GM23338 (cell line): ENCODE data around the gene RANGRF. TPM values are rescaled to one million over a fixed set of nuclear protein-coding genes. Genes with fewer than 3 reads are reported as not detected.

Source experiments
- ATAC-seq: fragments of 200-7000 bp; cut with Tn5 transposase; 3 replicates; pipeline ENCODE4 v1.9.1; 2020
- DNase-seq: peaks from one replicate; pipeline ENCODE4 v3.0.0-alpha.2; 2015; ENCODE audit warnings: low spot score
- H2AFZ ChIP-seq: fragments of 200-600 bp; sonication (generic); 2 replicates; pipeline ENCODE4 v1.8.0; 2016; ENCODE audit warnings: antibody characterized with exemption, mild to moderate bottlenecking, moderate library complexity
- H3F3A ChIP-seq: fragments of 200-600 bp; sonication (generic); replicated peaks from 2 replicates; pipeline ENCODE4 v1.8.0; 2017; ENCODE audit warnings: antibody characterized with exemption, mixed run types, low read depth
- H3K27ac ChIP-seq: fragments of 200-600 bp; sonication (generic); 2 replicates; pipeline ENCODE4 v1.6.1; 2016; ENCODE audit warnings: low read depth
- H3K27me3 ChIP-seq: fragments of 200-600 bp; sonication (generic); 2 replicates; pipeline ENCODE4 v1.8.0; 2016; ENCODE audit warnings: mild to moderate bottlenecking, mixed run types, moderate library complexity; ENCODE audit not compliant: insufficient read depth
- H3K36me3 ChIP-seq: fragments of 200-600 bp; sonication (generic); 2 replicates; pipeline ENCODE4 v1.8.0; 2016; ENCODE audit warnings: mild to moderate bottlenecking; ENCODE audit not compliant: insufficient read depth
- H3K4me1 ChIP-seq: fragments of 200-600 bp; sonication (generic); 2 replicates; pipeline ENCODE4 v1.8.0; 2016; ENCODE audit warnings: mild to moderate bottlenecking, moderate library complexity; ENCODE audit not compliant: insufficient read depth
- H3K4me2 ChIP-seq: fragments of 200-600 bp; sonication (generic); 2 replicates; pipeline ENCODE4 v1.7.1; 2017; ENCODE audit warnings: mixed run types
- H3K4me3 ChIP-seq: fragments of 200-600 bp; sonication (generic); 2 replicates; pipeline ENCODE4 v1.6.1; 2016; ENCODE audit warnings: mixed run types
- H3K79me2 ChIP-seq: fragments of 200-600 bp; sonication (generic); replicated peaks from 2 replicates; pipeline ENCODE4 v1.8.0; 2017; ENCODE audit warnings: mild to moderate bottlenecking; ENCODE audit not compliant: insufficient read depth
- H3K9me2 ChIP-seq: fragments of 200-600 bp; sonication (generic); 2 replicates; pipeline ENCODE4 v1.8.0; 2017; ENCODE audit not compliant: insufficient read depth
- H4K20me1 ChIP-seq: fragments of 200-600 bp; sonication (generic); replicated peaks from 2 replicates; pipeline ENCODE4 v1.8.0; 2017; ENCODE audit warnings: mild to moderate bottlenecking; ENCODE audit not compliant: insufficient read depth
- H3K27ac Mint-ChIP-seq: 2 replicates; pipeline ENCODE4 v1.8.0; 2020; ENCODE audit warnings: inconsistent platforms, mild to moderate bottlenecking, moderate library complexity, mixed read lengths
- H3K27me3 Mint-ChIP-seq: 3 replicates; pipeline ENCODE4 v1.8.0; 2022; ENCODE audit warnings: low read depth, mild to moderate bottlenecking, moderate library complexity, mixed read lengths, inconsistent platforms; ENCODE audit not compliant: insufficient read depth, poor library complexity
- H3K36me3 Mint-ChIP-seq: 3 replicates; pipeline ENCODE4 v1.8.0; 2021; ENCODE audit warnings: low read depth, mild to moderate bottlenecking, inconsistent platforms, moderate library complexity, mixed read lengths
- H3K4me1 Mint-ChIP-seq: 3 replicates; pipeline ENCODE4 v1.8.0; 2020; ENCODE audit warnings: mild to moderate bottlenecking, inconsistent platforms, mixed read lengths
- H3K4me3 Mint-ChIP-seq: 3 replicates; pipeline ENCODE4 v1.8.0; 2021; ENCODE audit warnings: moderate library complexity, mild to moderate bottlenecking, inconsistent platforms, mixed read lengths
- H3K9me3 Mint-ChIP-seq: 3 replicates; pipeline ENCODE4 v1.8.0; 2020; ENCODE audit warnings: moderate library complexity, mild to moderate bottlenecking, inconsistent platforms, mixed read lengths
- CTCF ChIP-seq, 2 experiments: fragments of 200-600 bp in 1 of 2; sonication (generic) in 1 of 2; conservative IDR thresholded peaks; 2 replicates each; pipeline versions ENCODE4 v1.5.1 to v1.6.1; 2016 to 2017; ENCODE audit warnings: antibody characterized with exemption in 2 of 2, low read depth in 2 of 2, mild to moderate bottlenecking in 2 of 2, moderate library complexity in 1 of 2
- ETS1 ChIP-seq: IDR thresholded peaks from 2 replicates; pipeline ENCODE4 v1.6.1; 2016; ENCODE audit warnings: antibody characterized with exemption
- POLR2AphosphoS5 ChIP-seq: IDR thresholded peaks from 2 replicates; pipeline ENCODE4 v1.6.1; 2016; ENCODE audit warnings: antibody characterized with exemption, low read depth
- STAT1 ChIP-seq: IDR thresholded peaks from one replicate; pipeline ENCODE4 v1.6.1; 2016; ENCODE audit warnings: antibody characterized with exemption; ENCODE audit not compliant: unreplicated experiment
- ZNF114 ChIP-seq: fragments of 250-450 bp; sonication (Bioruptor Pico); IDR thresholded peaks from 2 replicates; pipeline ENCODE4 v1.5.0; 2020; ENCODE audit warnings: mild to moderate bottlenecking, moderate library complexity
- ZNF331 ChIP-seq: fragments of 250-450 bp; sonication (Bioruptor Pico); IDR thresholded peaks from 2 replicates; pipeline ENCODE4 v1.5.0; 2020; ENCODE audit warnings: low read depth, mild to moderate bottlenecking, moderate library complexity
- polyA plus RNA-seq: library from polyadenylated mRNA; unstranded; fragments of >200 nt; fragmentation: Nextera tagmentation; extraction: Ambion mirVana; gene quantifications from 2 replicates; pipeline ENCODE4 v1.2.1, GENCODE V29; 2016
- total RNA-seq: library from RNA; depleted of rRNA; stranded (reverse); fragments of >200 nt; shearing (Covaris generic); gene quantifications from 2 replicates; pipeline ENCODE4 v1.2.3, GENCODE V29; 2014

Gene RANGRF
- total and polyA plus RNA-seq, 2 experiments from 2014 or later: 11.2 to 52.4 TPM

- TF ChIP-seq ETS1 (no peak), STAT1 (no peak), ZNF114 (CRISPR knock-in tag) (no peak), ZNF331 (CRISPR knock-in tag) (no peak), CTCF (conservative IDR thresholded peaks at IDR 0.05; ENCODE audit: low read depth in 2 of 2) (no peak), POLR2AphosphoS5 (no peak)
Measured at GRCh38 chr17:8292639-8293395, 4.3 kb downstream of the RANGRF start (continued).

GRCh38 chr17:8294361-8294760, 5.9 kb downstream of the RANGRF start:
- H3K79me2 ChIP-seq: no peaks in the 10 kb centered on the region
- no peak overlapping the region for H2AFZ ChIP-seq
- H3K4me1 ChIP-seq: peaks cover 11% of the 10 kb centered on the region; the same call in 1 of the 2 replicates
- peaks cover 23% of the 10 kb centered on the region for H3K27me3 Mint-ChIP-seq
- H3K9me2 ChIP-seq: peaks cover 4% of the 10 kb centered on the region; the same call in 1 of the 2 replicates
- H3K27ac Mint-ChIP-seq: no peak overlapping the region
- no peak overlapping the region for H3K27ac ChIP-seq
- TF ChIP-seq ZNF331 (CRISPR knock-in tag): no peak
- no peak for TF ChIP-seq CTCF (conservative IDR thresholded peaks at IDR 0.05; ENCODE audit: low read depth in 2 of 2)
- H3K36me3 ChIP-seq: no peaks in the 10 kb centered on the region
- H3K27me3 ChIP-seq: no peaks in the 10 kb centered on the region
- no peaks in the 10 kb centered on the region; the same call in 2 of the 3 replicates for H3K36me3 Mint-ChIP-seq
- H3K9me3 Mint-ChIP-seq: no peaks in the 10 kb centered on the region; the same call in 2 of the 3 replicates
- no peaks in the 10 kb centered on the region for H4K20me1 ChIP-seq
- peak overlapping the region; percentile 77 for H3K4me3 Mint-ChIP-seq
- ATAC-seq (no peak), DNase-seq (no peak)
- peaks cover 23% of the 10 kb centered on the region for H3K4me1 Mint-ChIP-seq
- H3F3A ChIP-seq: peaks cover 18% of the 10 kb centered on the region; the same call in 1 of the 2 replicates
- H3K4me3 ChIP-seq: peak overlapping the region; percentile 89; the same call in 1 of the 2 replicates
- H3K4me2 ChIP-seq: peak overlapping the region; percentile 84
